Testis (tissue), 2 donors: ENCODE data around the gene ARSK.

Source experiments
- CTCF ChIP-seq, 3 experiments: fragments of 450-650 bp in 2 of 3; fragments of 200-600 bp in 1 of 3; sonication (generic) in 1 of 3; IDR thresholded peaks; one replicate each; pipeline ENCODE4 v1.5.1; 2016 to 2019; ENCODE audit warnings: antibody characterized with exemption in 3 of 3, mild to moderate bottlenecking in 2 of 3, moderate library complexity in 1 of 3
- POLR2A ChIP-seq: fragments of 450-650 bp; IDR thresholded peaks from one replicate; pipeline ENCODE4 v1.6.1; 2017; ENCODE audit warnings: antibody characterized with exemption, mild to moderate bottlenecking, moderate library complexity

GRCh38 chr5:95606419-95606818, 51.5 kb downstream of the ARSK start:
- TF ChIP-seq POLR2A (no peak), CTCF (IDR thresholded peaks at IDR 0.05) (no peak)
